ENCODE results near the gene FMN1. TPM values are rescaled to one million over a fixed set of nuclear protein-coding genes. Genes with fewer than 3 reads are reported as not detected.

Gene FMN1
- total and polyA plus RNA-seq, 8 donors: 1.9 to 10.2 (median 3.0) TPM

- 66 to 73% methylated on average over 3 of the region's 3 CpGs for WGBS, 2 donors
- Histone ChIP-seq H3K9me3 (no peaks in the 10 kb centered on the region), H3K4me3 (no peak overlapping the region), H3K27me3 (no peaks in the 10 kb centered on the region), H3K4me1 (no peaks in the 10 kb centered on the region), H3K36me3 (no peaks in the 10 kb centered on the region), H3K27ac (no peak overlapping the region)
- peak; percentile 17 to 41 (median 33) for TF ChIP-seq CTCF (IDR thresholded peaks at IDR 0.05)
- FAIRE-seq (no peak), DNase-seq (peak in 1 of 6 donors; percentile 20), ATAC-seq (peak; percentile 53 to 91 (median 88))
- intact Hi-C loops (cut with DNase I): loop anchor here in 1 of 3 donors (10.0 kb wide), 1 partner anchor 118 kb away; no protein-coding TSS in a partner anchor
Measured at GRCh38 chr15:33132722-33133345, 61.7 kb downstream of the FMN1 start.

- no peak overlapping the region for H3K4me3 ChIP-seq
- H3K9me3 ChIP-seq: no peaks in the 10 kb centered on the region
- WGBS, 2 donors: 60 to 61% methylated on average over 3 of the region's 3 CpGs
- no peak for ATAC-seq
- H3K4me1 ChIP-seq: no peaks in the 10 kb centered on the region
- intact Hi-C loops (cut with DNase I): loop anchor here in 1 of 3 donors (10.0 kb wide), 1 partner anchor 117 kb away; no protein-coding TSS in a partner anchor
- no peaks in the 10 kb centered on the region for H3K27me3 ChIP-seq
- no peak for TF ChIP-seq CTCF (IDR thresholded peaks at IDR 0.05)
- no peaks in the 10 kb centered on the region for H3K36me3 ChIP-seq
- no peak for FAIRE-seq
- DNase-seq: no peak
- no peak overlapping the region for H3K27ac ChIP-seq
Measured at GRCh38 chr15:33132233-33132580, 62.3 kb downstream of the FMN1 start.

GRCh38 chr15:33131552-33132232 is 62.8 kb downstream of the FMN1 start:
- FAIRE-seq (no peak), ATAC-seq (no peak), DNase-seq (no peak)
- Histone ChIP-seq H3K9me3 (no peaks in the 10 kb centered on the region), H3K4me3 (no peak overlapping the region), H3K27me3 (no peaks in the 10 kb centered on the region), H3K36me3 (no peaks in the 10 kb centered on the region), H3K4me1 (no peaks in the 10 kb centered on the region), H3K27ac (no peak overlapping the region)
- whole genome bisulfite sequencing, 2 donors: 56 to 61% methylated on average over 4 of the region's 4 CpGs
- TF ChIP-seq CTCF (IDR thresholded peaks at IDR 0.05): no peak
- intact Hi-C loops (cut with DNase I): loop anchor here in 1 of 3 donors (10.0 kb wide), 1 partner anchor 117 kb away; no protein-coding TSS in a partner anchor

- ATAC-seq: peak in 3 of 4 donors; percentile 74 to 92 (median 83)
- DNase-seq: peak in 5 of 6 donors; percentile 34 to 62 (median 50)
- WGBS, 2 donors: 31 to 32% methylated on average over 13 of the region's 13 CpGs
- Histone ChIP-seq H3K27me3 (no peaks in the 10 kb centered on the region), H3K4me1 (no peaks in the 10 kb centered on the region), H3K36me3 (no peaks in the 10 kb centered on the region), H3K27ac (no peak overlapping the region), H3K9me3 (no peaks in the 10 kb centered on the region), H3K4me3 (no peak overlapping the region)
- intact Hi-C loops (cut with DNase I): no loop called here
- TF ChIP-seq CTCF (IDR thresholded peaks at IDR 0.05): no peak
- FAIRE-seq: no peak
Measured at GRCh38 chr15:33126559-33127290, 67.8 kb downstream of the FMN1 start.
